ENCODE results near the gene HES6.

The HES6 gene

GRCh38 chr2:238220274-238220891 is 19.5 kb downstream of the HES6 start:
- DNase-seq (ENCODE audit: low read depth), result no peak
- in situ Hi-C loops (cut with HindIII; ENCODE audit: low sequenced_read_pairs), result no loop called here
- no peak for TF ChIP-seq CTCF (IDR thresholded peaks at IDR 0.05; ENCODE audit: low read depth, low read length, missing control alignments)
- H3K4me3 ChIP-seq (ENCODE audit: low read depth, low read length), result no peak overlapping the region

GRCh38 chr2:238216651-238217184 is 23.1 kb downstream of the HES6 start:
- in situ Hi-C loops (cut with HindIII; ENCODE audit: low sequenced_read_pairs), result no loop called here
- no peak overlapping the region for H3K4me3 ChIP-seq (ENCODE audit: low read depth, low read length)
- DNase-seq (ENCODE audit: low read depth), result no peak
- no peak for TF ChIP-seq CTCF (IDR thresholded peaks at IDR 0.05; ENCODE audit: low read depth, low read length, missing control alignments)

GRCh38 chr2:238207006-238207405 is 32.8 kb downstream of the HES6 start:
- in situ Hi-C loops (cut with HindIII; ENCODE audit: low sequenced_read_pairs), result no loop called here
- DNase-seq (ENCODE audit: low read depth), result no peak
- no peak overlapping the region for H3K4me3 ChIP-seq (ENCODE audit: low read depth, low read length)
- no peak for TF ChIP-seq CTCF (IDR thresholded peaks at IDR 0.05; ENCODE audit: low read depth, low read length, missing control alignments)

GRCh38 chr2:238203973-238204683 is 35.7 kb downstream of the HES6 start:
- in situ Hi-C loops (cut with HindIII; ENCODE audit: low sequenced_read_pairs), result no loop called here
- DNase-seq (ENCODE audit: low read depth), result peak; percentile 37
- peak overlapping the region; percentile 70 for H3K4me3 ChIP-seq (ENCODE audit: low read depth, low read length)
- TF ChIP-seq CTCF (IDR thresholded peaks at IDR 0.05; ENCODE audit: low read depth, low read length, missing control alignments), result no peak

- DNase-seq (ENCODE audit: low read depth), result peak; percentile 31
- TF ChIP-seq CTCF (IDR thresholded peaks at IDR 0.05; ENCODE audit: low read depth, low read length, missing control alignments), result no peak
- in situ Hi-C loops (cut with HindIII; ENCODE audit: low sequenced_read_pairs), result no loop called here
- peak within 1 kb of the TSS; percentile 70 for H3K4me3 ChIP-seq (ENCODE audit: low read depth, low read length)
Observed at GRCh38 chr2:238203094-238203972, 36.5 kb downstream of the HES6 start, which contains the start of gene ILKAP. ILKAP (minus strand) TSS chr2:238203695; CDS start chr2:238203553, 142 bp downstream.
